Measurements from ENCODE around the gene PPME1. TPM values are rescaled to one million over a fixed set of nuclear protein-coding genes. Genes with fewer than 3 reads are reported as not detected.

The PPME1 gene
- total RNA-seq, 1 donor from 2014 or later, result 55.7 TPM

DNA sequence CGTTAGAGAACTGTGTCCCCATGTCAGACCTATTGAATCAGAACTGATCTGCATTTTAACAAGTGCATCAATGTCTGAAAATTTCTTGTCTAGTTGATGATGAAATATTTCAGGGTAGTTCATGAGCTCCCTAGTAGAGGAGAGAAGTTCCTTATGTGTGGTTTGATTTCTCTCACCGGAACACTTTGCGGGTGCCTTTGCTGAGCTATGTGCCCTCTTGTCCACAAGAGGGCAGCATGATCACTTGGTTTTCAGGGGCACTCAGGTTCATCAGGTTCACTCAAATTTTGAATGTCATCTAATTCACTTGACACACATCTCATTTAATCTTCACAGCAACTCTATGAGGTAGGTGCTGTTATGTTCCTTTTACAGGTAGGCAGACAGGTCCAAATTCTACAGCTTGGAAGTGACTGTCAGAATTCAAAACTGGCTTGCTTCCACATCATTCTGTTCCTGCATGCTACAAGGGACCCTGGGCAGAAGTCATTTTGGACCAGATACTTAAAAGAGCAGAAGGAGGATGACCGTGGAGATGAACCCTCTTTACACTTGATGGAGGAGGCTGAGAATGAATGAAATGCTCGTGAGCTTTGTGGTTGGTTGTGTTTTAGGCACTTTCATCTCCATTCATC lies 84.8 kb downstream of the PPME1 start:
- peak; percentile 66 for DNase-seq (ENCODE audit: low spot score)

DNA sequence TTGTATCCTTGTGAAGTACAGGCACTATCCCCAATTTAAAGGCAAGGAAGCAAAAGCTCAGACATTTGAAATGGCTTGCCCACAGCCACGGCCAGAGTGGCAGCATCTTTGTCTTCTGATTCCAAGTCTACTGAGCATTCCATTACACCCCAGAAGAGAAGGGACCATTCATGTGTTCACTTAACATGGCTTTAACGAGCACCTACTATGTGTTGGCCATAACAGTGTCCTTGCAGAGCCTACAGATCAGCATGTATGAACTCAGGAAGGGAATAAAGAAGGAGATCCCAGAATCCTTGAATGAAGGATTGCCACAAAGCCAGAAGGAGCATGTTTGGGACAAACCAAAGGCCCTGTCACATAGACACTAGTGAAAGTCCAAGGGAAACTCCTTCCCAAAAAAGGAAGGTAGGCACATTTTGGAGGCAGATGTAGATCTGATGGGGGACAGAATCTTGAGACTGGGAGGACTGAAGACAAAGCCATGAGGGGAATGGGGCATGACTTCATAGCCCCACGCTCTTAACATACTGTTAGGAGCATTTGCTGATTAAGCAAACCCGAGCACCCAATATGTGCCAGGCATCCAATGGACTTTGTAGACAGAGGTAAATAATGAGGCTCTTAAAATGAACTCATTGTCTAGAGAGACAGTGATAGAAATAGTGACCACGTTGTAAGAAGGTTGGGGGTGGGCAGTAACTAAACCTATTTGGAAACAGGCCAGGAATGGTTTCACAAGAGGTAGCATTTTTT lies 85.5 kb downstream of the PPME1 start:
- Mint-ChIP-seq H3K4me1 (no peaks in the 10 kb centered on the region), H3K27me3 (ENCODE audit: insufficient read depth, low read depth) (peaks cover 2% of the 10 kb centered on the region), H3K36me3 (peaks cover 8% of the 10 kb centered on the region), H3K27ac (no peak overlapping the region), H3K9me3 (no peaks in the 10 kb centered on the region), H3K4me3 (no peak overlapping the region)
- Histone ChIP-seq H3K4me3 (no peak overlapping the region), H3K4me1 (no peaks in the 10 kb centered on the region), H3K4me2 (no peak overlapping the region), H3K27me3 (no peaks in the 10 kb centered on the region), H3K27ac (no peak overlapping the region), H3K36me3 (no peaks in the 10 kb centered on the region), H2AFZ (replicated peaks) (no peak overlapping the region), H3F3A (ENCODE audit: low read depth) (no peaks in the 10 kb centered on the region), H3K79me2 (ENCODE audit: low read depth) (no peaks in the 10 kb centered on the region), H3K9ac (no peak overlapping the region), H4K20me1 (ENCODE audit: low read depth) (no peaks in the 10 kb centered on the region), H3K9me3 (ENCODE audit: low read depth) (no peaks in the 10 kb centered on the region)
- DNase-seq (ENCODE audit: low spot score), result no peak
- TF ChIP-seq, protein P1, sequence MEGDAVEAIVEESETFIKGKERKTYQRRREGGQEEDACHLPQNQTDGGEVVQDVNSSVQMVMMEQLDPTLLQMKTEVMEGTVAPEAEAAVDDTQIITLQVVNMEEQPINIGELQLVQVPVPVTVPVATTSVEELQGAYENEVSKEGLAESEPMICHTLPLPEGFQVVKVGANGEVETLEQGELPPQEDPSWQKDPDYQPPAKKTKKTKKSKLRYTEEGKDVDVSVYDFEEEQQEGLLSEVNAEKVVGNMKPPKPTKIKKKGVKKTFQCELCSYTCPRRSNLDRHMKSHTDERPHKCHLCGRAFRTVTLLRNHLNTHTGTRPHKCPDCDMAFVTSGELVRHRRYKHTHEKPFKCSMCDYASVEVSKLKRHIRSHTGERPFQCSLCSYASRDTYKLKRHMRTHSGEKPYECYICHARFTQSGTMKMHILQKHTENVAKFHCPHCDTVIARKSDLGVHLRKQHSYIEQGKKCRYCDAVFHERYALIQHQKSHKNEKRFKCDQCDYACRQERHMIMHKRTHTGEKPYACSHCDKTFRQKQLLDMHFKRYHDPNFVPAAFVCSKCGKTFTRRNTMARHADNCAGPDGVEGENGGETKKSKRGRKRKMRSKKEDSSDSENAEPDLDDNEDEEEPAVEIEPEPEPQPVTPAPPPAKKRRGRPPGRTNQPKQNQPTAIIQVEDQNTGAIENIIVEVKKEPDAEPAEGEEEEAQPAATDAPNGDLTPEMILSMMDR (IDR thresholded peaks at IDR 0.05), result no peak
- TF ChIP-seq EZH2phosphoT487 (IDR thresholded peaks at IDR 0.05), result no peak
- TF ChIP-seq EZH2 (IDR thresholded peaks at IDR 0.05), result no peak

More for the DNA sequence above, 84.8 kb downstream of the PPME1 start:
- Histone ChIP-seq H3K4me3 (no peak overlapping the region), H3K27me3 (no peaks in the 10 kb centered on the region), H3K4me1 (no peaks in the 10 kb centered on the region), H3K4me2 (no peak overlapping the region), H3K79me2 (ENCODE audit: low read depth) (no peaks in the 10 kb centered on the region), H3K36me3 (no peaks in the 10 kb centered on the region), H2AFZ (replicated peaks) (no peak overlapping the region), H3K9me3 (ENCODE audit: low read depth) (no peaks in the 10 kb centered on the region), H3K9ac (no peak overlapping the region), H4K20me1 (ENCODE audit: low read depth) (no peaks in the 10 kb centered on the region), H3F3A (ENCODE audit: low read depth) (no peaks in the 10 kb centered on the region), H3K27ac (no peak overlapping the region)
- TF ChIP-seq EZH2phosphoT487 (IDR thresholded peaks at IDR 0.05) (no peak), EZH2 (IDR thresholded peaks at IDR 0.05) (no peak)
- TF ChIP-seq, protein P1 (IDR thresholded peaks at IDR 0.05), result peak; percentile 97
- Mint-ChIP-seq H3K4me3 (no peak overlapping the region), H3K27ac (no peak overlapping the region), H3K9me3 (no peaks in the 10 kb centered on the region), H3K36me3 (peaks cover 8% of the 10 kb centered on the region), H3K27me3 (ENCODE audit: insufficient read depth, low read depth) (peaks cover 2% of the 10 kb centered on the region), H3K4me1 (no peaks in the 10 kb centered on the region)

DNA sequence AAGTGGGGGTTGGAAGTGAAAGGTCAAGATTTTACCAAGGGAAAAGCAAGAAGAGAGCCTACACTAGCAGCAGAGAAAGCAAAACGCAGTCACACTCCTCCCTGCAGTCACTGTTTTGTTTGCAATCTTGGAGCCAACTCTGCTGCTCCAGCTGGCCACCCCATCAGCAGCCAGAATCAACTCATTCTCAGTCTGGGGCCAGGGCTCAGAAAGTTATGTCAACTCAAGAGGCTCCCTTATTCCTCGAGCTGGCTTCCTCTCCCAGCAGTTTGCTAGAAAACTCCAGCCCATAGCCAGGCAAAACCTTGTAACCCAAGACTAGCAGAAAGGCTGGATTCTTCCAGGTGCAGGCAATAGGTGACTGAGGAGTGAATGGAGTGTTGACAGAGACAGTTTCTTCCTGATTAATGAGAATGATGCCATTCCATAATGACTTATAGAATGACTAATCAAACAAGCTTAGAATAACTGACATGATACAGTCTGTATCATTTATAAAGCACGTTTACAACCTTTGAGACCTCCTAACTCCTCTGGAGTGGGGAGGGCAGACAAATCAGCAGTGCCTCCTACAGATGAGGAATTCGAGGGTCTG lies 87.0 kb downstream of the PPME1 start:
- no peaks in the 10 kb centered on the region for H4K20me1 ChIP-seq (ENCODE audit: low read depth)
- no peak overlapping the region for H3K9ac ChIP-seq
- no peak overlapping the region for H3K4me3 ChIP-seq
- H3K36me3 ChIP-seq, result no peaks in the 10 kb centered on the region
- no peak overlapping the region for H3K27ac Mint-ChIP-seq
- no peaks in the 10 kb centered on the region for H3K27me3 ChIP-seq
- H3K79me2 ChIP-seq (ENCODE audit: low read depth), result no peaks in the 10 kb centered on the region
- no peak overlapping the region for H2AFZ ChIP-seq (replicated peaks)
- TF ChIP-seq EZH2phosphoT487 (IDR thresholded peaks at IDR 0.05), result no peak
- no peaks in the 10 kb centered on the region for H3K9me3 ChIP-seq (ENCODE audit: low read depth)
- peaks cover 2% of the 10 kb centered on the region for H3K27me3 Mint-ChIP-seq (ENCODE audit: insufficient read depth, low read depth)
- no peak overlapping the region for H3K4me3 Mint-ChIP-seq
- no peaks in the 10 kb centered on the region for H3K9me3 Mint-ChIP-seq
- no peak for DNase-seq (ENCODE audit: low spot score)
- no peak overlapping the region for H3K4me2 ChIP-seq
- no peaks in the 10 kb centered on the region for H3F3A ChIP-seq (ENCODE audit: low read depth)
- H3K4me1 Mint-ChIP-seq, result no peaks in the 10 kb centered on the region
- peaks cover 5% of the 10 kb centered on the region for H3K36me3 Mint-ChIP-seq
- H3K4me1 ChIP-seq, result no peaks in the 10 kb centered on the region
- no peak overlapping the region for H3K27ac ChIP-seq

Data from neural progenitor cell (in vitro differentiated cells).